Smooth muscle cell (in vitro differentiated cells): ENCODE data around the gene PCDHAC1. TPM values are rescaled to one million over a fixed set of nuclear protein-coding genes. Genes with fewer than 3 reads are reported as not detected.

ENCODE experiments used
- DNase-seq: peaks from one replicate; lab custom pipeline; 2025; ENCODE audit not compliant: unreplicated experiment; lab: John Stamatoyannopoulos, UW
- H2AFZ ChIP-seq: fragments of 200-600 bp; sonication (generic); 2 replicates; pipeline ENCODE4 v1.6.0; 2016; ENCODE audit warnings: antibody characterized with exemption, low read depth, mild to moderate bottlenecking
- H3F3A ChIP-seq: fragments of 200-600 bp; sonication (generic); 2 replicates; pipeline ENCODE4 v1.6.0; 2017; ENCODE audit warnings: antibody characterized with exemption, low read depth
- H3K27ac ChIP-seq: fragments of 200-600 bp; sonication (generic); 2 replicates; pipeline ENCODE4 v1.5.1; 2016; ENCODE audit warnings: low read depth, mild to moderate bottlenecking
- H3K27me3 ChIP-seq: fragments of 200-600 bp; sonication (generic); 2 replicates; pipeline ENCODE4 v1.6.1; 2016; ENCODE audit warnings: low read depth, mild to moderate bottlenecking
- H3K36me3 ChIP-seq: fragments of 200-600 bp; sonication (generic); 2 replicates; pipeline ENCODE4 v1.5.1; 2016; ENCODE audit warnings: low read depth
- H3K4me1 ChIP-seq: fragments of 200-600 bp; sonication (generic); 2 replicates; pipeline ENCODE4 v1.5.1; 2016; ENCODE audit warnings: low read depth
- H3K4me2 ChIP-seq: fragments of 200-600 bp; sonication (generic); 2 replicates; pipeline ENCODE4 v1.6.0; 2016; ENCODE audit warnings: mild to moderate bottlenecking
- H3K4me3 ChIP-seq: fragments of 200-600 bp; sonication (generic); 2 replicates; pipeline ENCODE4 v1.5.1; 2016; ENCODE audit warnings: mild to moderate bottlenecking
- H3K79me2 ChIP-seq: fragments of 200-600 bp; sonication (generic); 2 replicates; pipeline ENCODE4 v1.6.0; 2016; ENCODE audit warnings: low read depth, mild to moderate bottlenecking
- H3K9ac ChIP-seq: fragments of 200-600 bp; sonication (generic); 2 replicates; pipeline ENCODE4 v1.6.0; 2016; ENCODE audit warnings: low read depth
- H3K9me3 ChIP-seq: fragments of 200-600 bp; sonication (generic); replicated peaks from 2 replicates; pipeline ENCODE4 v1.5.1; 2016; ENCODE audit warnings: low read depth
- H4K20me1 ChIP-seq: fragments of 200-600 bp; sonication (generic); 2 replicates; pipeline ENCODE4 v1.6.0; 2016; ENCODE audit warnings: low read depth
- WGBS: methylation state at CpG from one replicate; pipeline ENCODE4 v1.1.7; 2016; ENCODE audit warnings: low lambda C conversion rate; 5-methylcytosine and 5-hydroxymethylcytosine counted together
- polyA plus RNA-seq: library from polyadenylated mRNA; unstranded; fragments of >200 nt; fragmentation: Nextera tagmentation; extraction: Ambion mirVana; gene quantifications from 2 replicates; pipeline ENCODE4 v1.2.1, GENCODE V29; 2016
- total RNA-seq: library from RNA; depleted of rRNA; stranded (reverse); fragments of >200 nt; gene quantifications from 2 replicates; pipeline ENCODE4 v1.2.3, GENCODE V29; 2014
- TF ChIP-seq, protein P1 (sequence below): fragments of 200-600 bp; sonication (generic); IDR thresholded peaks from 2 replicates; pipeline ENCODE4 v1.5.1; 2017; ENCODE audit warnings: borderline replicate concordance, mild to moderate bottlenecking, antibody characterized with exemption; ENCODE audit not compliant: insufficient read depth, poor library complexity, severe bottlenecking

The PCDHAC1 gene
- total and polyA plus RNA-seq, 2 experiments from 2014 or later, result 0.97 to 5.6 TPM

DNA sequence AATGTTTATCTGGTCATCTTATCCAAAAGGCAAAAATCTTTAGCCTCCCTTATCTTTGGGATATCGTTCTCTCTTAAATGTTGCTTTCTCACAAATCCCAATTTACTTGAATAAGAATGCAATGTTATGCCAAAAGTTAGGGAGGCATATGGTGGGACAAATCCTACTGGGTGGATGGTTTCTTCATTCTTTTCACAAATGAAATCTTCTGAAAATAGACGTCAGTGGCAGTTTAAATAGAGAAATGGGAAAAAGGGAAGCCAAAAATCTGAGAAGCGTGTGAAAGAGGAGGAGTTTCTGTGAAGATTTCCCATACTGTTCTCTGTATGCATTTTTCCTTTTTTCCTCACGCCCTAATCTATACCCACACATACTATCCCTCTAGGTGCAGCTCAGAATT lies 2.5 kb upstream of the PCDHAC1 start:
- Histone ChIP-seq H3K4me3 (no peak overlapping the region), H2AFZ (no peak overlapping the region), H3K36me3 (no peaks in the 10 kb centered on the region), H3K27ac (no peak overlapping the region), H3K79me2 (no peaks in the 10 kb centered on the region), H3K9ac (no peak overlapping the region), H3K4me2 (no peak overlapping the region), H3F3A (peaks cover 6% of the 10 kb centered on the region), H4K20me1 (peaks cover 52% of the 10 kb centered on the region), H3K27me3 (no peaks in the 10 kb centered on the region), H3K9me3 (no peaks in the 10 kb centered on the region), H3K4me1 (peaks cover 4% of the 10 kb centered on the region)
- TF ChIP-seq, protein P1, sequence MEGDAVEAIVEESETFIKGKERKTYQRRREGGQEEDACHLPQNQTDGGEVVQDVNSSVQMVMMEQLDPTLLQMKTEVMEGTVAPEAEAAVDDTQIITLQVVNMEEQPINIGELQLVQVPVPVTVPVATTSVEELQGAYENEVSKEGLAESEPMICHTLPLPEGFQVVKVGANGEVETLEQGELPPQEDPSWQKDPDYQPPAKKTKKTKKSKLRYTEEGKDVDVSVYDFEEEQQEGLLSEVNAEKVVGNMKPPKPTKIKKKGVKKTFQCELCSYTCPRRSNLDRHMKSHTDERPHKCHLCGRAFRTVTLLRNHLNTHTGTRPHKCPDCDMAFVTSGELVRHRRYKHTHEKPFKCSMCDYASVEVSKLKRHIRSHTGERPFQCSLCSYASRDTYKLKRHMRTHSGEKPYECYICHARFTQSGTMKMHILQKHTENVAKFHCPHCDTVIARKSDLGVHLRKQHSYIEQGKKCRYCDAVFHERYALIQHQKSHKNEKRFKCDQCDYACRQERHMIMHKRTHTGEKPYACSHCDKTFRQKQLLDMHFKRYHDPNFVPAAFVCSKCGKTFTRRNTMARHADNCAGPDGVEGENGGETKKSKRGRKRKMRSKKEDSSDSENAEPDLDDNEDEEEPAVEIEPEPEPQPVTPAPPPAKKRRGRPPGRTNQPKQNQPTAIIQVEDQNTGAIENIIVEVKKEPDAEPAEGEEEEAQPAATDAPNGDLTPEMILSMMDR, result no peak
- no peak for DNase-seq
- 95% methylated on average over 4 of the region's 4 CpGs for WGBS

DNA sequence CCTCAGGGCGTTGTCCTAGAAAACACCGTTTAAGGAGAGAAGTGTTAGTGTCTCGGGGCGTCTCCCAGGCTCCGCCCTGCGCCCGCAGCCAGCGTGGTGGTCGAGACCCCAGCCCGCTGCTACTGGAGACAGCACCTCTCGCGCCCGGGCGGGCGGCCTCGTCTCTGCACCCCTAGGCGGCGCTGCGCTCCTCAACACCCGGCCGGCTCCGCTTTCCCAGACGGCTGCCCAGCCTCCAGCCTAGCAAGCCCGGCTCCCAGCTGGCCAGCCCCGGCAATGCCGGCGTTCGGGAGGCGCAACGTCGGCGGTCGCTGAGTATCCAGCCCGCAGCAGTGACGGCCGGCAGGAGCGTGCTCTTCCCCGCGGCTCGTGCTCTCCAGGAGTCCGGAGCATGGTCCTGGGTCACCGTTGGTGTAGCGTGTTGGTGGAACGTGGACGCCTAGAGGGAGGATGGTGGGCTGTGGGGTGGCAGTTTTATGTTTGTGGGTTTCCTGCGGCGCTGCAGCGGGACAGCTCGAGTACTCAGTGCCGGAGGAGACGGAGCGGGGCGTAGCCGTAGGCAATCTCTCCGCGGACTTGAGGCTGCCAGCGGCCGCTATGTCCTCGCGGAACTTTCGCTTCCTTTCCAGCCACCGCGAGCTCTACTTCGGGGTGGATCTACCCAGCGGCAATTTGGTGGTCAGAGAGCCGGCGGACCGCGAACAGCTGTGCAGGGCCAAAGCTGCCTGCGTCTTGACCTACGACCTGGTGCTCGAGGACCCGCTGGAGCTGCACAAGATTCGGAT lies 536 bp downstream of the PCDHAC1 start:
- TF ChIP-seq, protein P1, result peak; percentile 94
- Histone ChIP-seq H3K9ac (peak overlapping the region; percentile 10), H3K27ac (no peak overlapping the region)

DNA sequence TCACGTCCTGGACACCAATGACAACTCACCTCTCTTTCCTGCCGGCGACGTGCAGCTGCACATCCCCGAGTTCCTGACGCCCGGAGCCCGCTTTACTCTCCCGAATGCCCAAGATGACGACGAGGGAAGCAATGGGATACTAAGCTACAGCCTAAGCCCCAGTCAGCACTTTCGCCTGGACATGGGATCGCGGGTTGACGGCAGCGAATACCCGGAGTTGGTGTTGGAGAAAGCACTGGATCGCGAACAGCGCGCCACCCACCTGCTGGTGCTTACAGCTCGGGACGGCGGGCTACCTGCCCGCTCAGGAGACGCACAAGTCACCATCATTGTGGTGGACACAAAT lies 1.1 kb downstream of the PCDHAC1 start:
- Histone ChIP-seq H3F3A (peaks cover 6% of the 10 kb centered on the region), H3K27me3 (no peaks in the 10 kb centered on the region), H3K27ac (no peak overlapping the region), H3K4me1 (peaks cover 4% of the 10 kb centered on the region), H3K4me2 (peak overlapping the region; percentile 96), H4K20me1 (peaks cover 56% of the 10 kb centered on the region), H3K9ac (peak overlapping the region; percentile 10), H2AFZ (peak overlapping the region; percentile 48), H3K36me3 (no peaks in the 10 kb centered on the region), H3K9me3 (no peaks in the 10 kb centered on the region), H3K79me2 (no peaks in the 10 kb centered on the region), H3K4me3 (peak overlapping the region; percentile 73)
- WGBS, result 5% methylated on average over 26 of the region's 26 CpGs
- TF ChIP-seq, protein P1, result no peak
- DNase-seq, result no peak

More for the DNA sequence above, 536 bp downstream of the PCDHAC1 start:
- no peaks in the 10 kb centered on the region for H3K79me2 ChIP-seq
- no peaks in the 10 kb centered on the region for H3K36me3 ChIP-seq
- DNase-seq, result peak; percentile 77
- peak overlapping the region; percentile 96 for H3K4me2 ChIP-seq
- H3K4me3 ChIP-seq, result peak overlapping the region; percentile 73
- peaks cover 56% of the 10 kb centered on the region for H4K20me1 ChIP-seq
- H3K4me1 ChIP-seq, result peaks cover 4% of the 10 kb centered on the region
- peak overlapping the region; percentile 74 for H2AFZ ChIP-seq
- H3F3A ChIP-seq, result peaks cover 6% of the 10 kb centered on the region
- WGBS, result under 1% methylated on average over 74 of the region's 74 CpGs
- H3K9me3 ChIP-seq, result no peaks in the 10 kb centered on the region
- no peaks in the 10 kb centered on the region for H3K27me3 ChIP-seq
